Cardiac fibroblast (primary cell): Measurements from ENCODE around the gene NCOR2.

Source experiments
- DNase-seq, 2 donors: peaks; one replicate each; pipeline versions ENCODE4 v3.0.0 to v3.0.0-alpha.2; 2010; ENCODE audit warnings: low read depth in 2 of 2
- H3K4me3 ChIP-seq, 2 donors: replicated peaks in 1 of 2; 1 replicate in 1 of 2; 2 replicates in 1 of 2; pipeline ENCODE4 v1.5.1; 2011; ENCODE audit warnings: low read depth in 2 of 2, low read length in 2 of 2, mild to moderate bottlenecking in 2 of 2, moderate library complexity in 1 of 2
- CTCF ChIP-seq: IDR thresholded peaks from one replicate; pipeline ENCODE4 v1.5.1; 2011; ENCODE audit warnings: low read depth, mild to moderate bottlenecking, low read length, inconsistent platforms

The NCOR2 gene

GRCh38 chr12:124577986-124578385, 10.6 kb upstream of the NCOR2 start:
- DNase-seq = no peak
- H3K4me3 ChIP-seq = no peak overlapping the region
- no peak for TF ChIP-seq CTCF

DNA sequence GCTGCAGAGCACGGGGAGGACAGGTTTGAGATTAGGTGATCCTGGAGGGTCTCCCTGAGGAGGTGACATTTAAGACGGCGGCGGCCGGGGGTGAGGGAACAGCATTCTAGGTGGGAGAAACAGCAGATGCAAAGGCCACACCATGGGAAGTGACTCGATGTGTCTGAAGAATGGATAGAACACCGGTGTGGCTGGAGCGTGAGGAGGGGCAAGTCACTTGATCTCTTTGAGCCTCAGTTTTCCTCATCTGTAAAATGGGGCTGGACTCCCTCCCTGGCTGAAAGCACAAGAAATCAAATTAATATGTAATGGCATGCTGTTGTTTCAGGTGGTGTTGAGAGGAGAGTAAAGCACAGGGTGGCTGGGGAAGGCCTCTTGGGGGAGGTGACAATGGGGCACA, 10.0 kb upstream of the NCOR2 start:
- no peak overlapping the region for H3K4me3 ChIP-seq
- DNase-seq = no peak
- TF ChIP-seq CTCF = no peak

- TF ChIP-seq CTCF = no peak
- DNase-seq = no peak
Observed at GRCh38 chr12:124576061-124576650, 8.7 kb upstream of the NCOR2 start.

DNA sequence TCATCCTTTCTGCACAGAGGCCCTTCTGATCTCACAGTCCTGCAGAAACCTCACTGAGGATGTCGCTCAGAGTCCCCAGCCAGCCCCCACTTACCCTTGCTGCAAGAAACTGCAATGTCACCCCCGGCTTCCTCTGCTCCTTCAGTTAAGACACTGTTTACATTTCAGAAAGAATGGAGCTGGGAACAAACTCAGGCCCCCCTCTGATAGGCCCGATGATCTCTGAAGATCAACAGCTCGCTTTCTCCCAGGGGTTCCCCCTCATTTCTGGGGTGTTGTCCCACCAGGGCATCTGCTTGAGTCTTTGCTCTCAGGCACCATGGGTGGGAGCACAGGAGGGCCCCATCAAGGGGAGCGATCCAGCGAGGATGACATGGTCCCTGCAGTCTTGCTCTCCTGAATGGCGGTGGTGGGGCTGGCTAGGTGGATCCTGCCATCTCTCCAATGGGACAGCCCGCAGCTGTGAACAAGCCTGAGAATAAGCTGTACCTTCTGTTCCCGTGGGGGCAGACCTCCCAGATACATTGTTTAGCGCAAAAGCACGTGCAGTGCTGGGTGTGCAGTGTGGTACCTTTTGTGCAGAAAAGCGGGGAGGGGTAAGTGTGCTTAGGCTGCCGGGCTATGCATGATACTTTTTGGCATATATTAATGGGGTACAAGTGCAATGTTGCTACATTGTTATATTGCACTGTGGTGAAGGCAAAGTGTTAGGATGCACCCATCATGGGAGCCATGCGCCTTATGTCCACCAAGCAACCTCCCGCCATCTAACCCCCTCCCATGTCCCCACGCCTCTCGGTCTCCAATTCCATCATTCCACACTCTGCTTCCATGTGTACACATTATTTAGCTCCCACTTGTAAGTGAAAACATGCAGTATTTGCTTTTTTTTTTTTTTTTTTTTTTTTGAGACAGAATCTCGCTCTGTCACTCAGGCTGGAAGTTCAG, 6.7 kb upstream of the NCOR2 start:
- no peak overlapping the region for H3K4me3 ChIP-seq
- no peak for DNase-seq
- TF ChIP-seq CTCF = no peak

More at GRCh38 chr12:124576061-124576650, 8.7 kb upstream of the NCOR2 start:
- no peak overlapping the region for H3K4me3 ChIP-seq

- no peak for TF ChIP-seq CTCF
- no peak overlapping the region for H3K4me3 ChIP-seq
Observed at GRCh38 chr12:124571556-124571955, 4.1 kb upstream of the NCOR2 start.

DNA sequence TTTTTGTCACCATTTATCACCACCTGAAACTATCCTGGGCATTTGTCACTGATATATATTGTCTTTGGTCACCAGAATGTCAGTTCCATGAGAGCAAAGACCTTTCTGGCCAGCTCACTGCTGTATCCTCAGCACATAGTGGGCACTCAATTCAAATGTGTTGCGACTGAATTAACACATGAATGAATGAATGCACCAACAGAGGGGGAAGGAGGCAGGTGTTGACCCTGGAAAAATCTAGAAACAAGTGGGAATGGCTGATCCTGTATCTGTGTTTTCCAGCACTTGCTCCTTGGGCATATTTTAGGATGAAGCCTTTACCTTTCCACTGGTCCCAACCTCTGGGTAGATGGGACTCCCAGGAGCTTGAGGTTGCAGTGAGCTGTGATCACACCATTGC, 3.4 kb upstream of the NCOR2 start:
- no peak overlapping the region for H3K4me3 ChIP-seq
- TF ChIP-seq CTCF = no peak
- no peak for DNase-seq

More at GRCh38 chr12:124571556-124571955, 4.1 kb upstream of the NCOR2 start:
- no peak for DNase-seq
